Activated gamma-delta T cell treated with anti-CD3 and anti-CD28 coated beads, Interleukin-2, amount 50 U/mL, for 16 hours (primary cell): Measurements from ENCODE around the gene MMP20.

Source experiments
- DNase-seq: peaks from one replicate; pipeline ENCODE4 v3.0.0-alpha.2; 2020; ENCODE audit warnings: low read depth

Gene MMP20

GRCh38 chr11:102592634-102593581 is 32.2 kb downstream of the MMP20 start:
- no peak for DNase-seq

- DNase-seq, result no peak
These were observed 33.0 kb downstream of the MMP20 start for GRCh38 chr11:102592131-102592530.

GRCh38 chr11:102591160-102591718 is 33.9 kb downstream of the MMP20 start:
- no peak for DNase-seq

- DNase-seq, result no peak
These were observed 34.7 kb downstream of the MMP20 start for GRCh38 chr11:102590276-102591049.

GRCh38 chr11:102589047-102589459 is 36.1 kb downstream of the MMP20 start:
- DNase-seq, result no peak

- DNase-seq, result no peak
These were observed 37.4 kb downstream of the MMP20 start for GRCh38 chr11:102587722-102588121.

- DNase-seq, result no peak
These were observed 41.8 kb downstream of the MMP20 start for GRCh38 chr11:102583141-102583873.

- no peak for DNase-seq
These were observed 43.0 kb downstream of the MMP20 start for GRCh38 chr11:102582140-102582539.

- no peak for DNase-seq
These were observed 44.1 kb downstream of the MMP20 start for GRCh38 chr11:102581066-102581465.

GRCh38 chr11:102580185-102580951 is 44.8 kb downstream of the MMP20 start:
- no peak for DNase-seq

GRCh38 chr11:102577723-102578122 is 47.4 kb downstream of the MMP20 start:
- DNase-seq, result no peak

GRCh38 chr11:102577182-102577581 is 48.0 kb downstream of the MMP20 start:
- no peak for DNase-seq

GRCh38 chr11:102576350-102576749 is 48.8 kb downstream of the MMP20 start:
- no peak for DNase-seq

GRCh38 chr11:102575012-102575411 is 50.1 kb downstream of the MMP20 start:
- DNase-seq, result no peak

GRCh38 chr11:102573851-102574250 is 51.3 kb downstream of the MMP20 start:
- DNase-seq, result no peak

GRCh38 chr11:102572554-102573220 is 52.4 kb downstream of the MMP20 start:
- DNase-seq, result no peak

GRCh38 chr11:102568851-102569250 is 56.3 kb downstream of the MMP20 start:
- no peak for DNase-seq

GRCh38 chr11:102566112-102566511 is 59.0 kb downstream of the MMP20 start:
- DNase-seq, result no peak

- DNase-seq, result no peak
These were observed 61.0 kb downstream of the MMP20 start for GRCh38 chr11:102564110-102564509.

GRCh38 chr11:102561636-102562035 is 63.5 kb downstream of the MMP20 start:
- no peak for DNase-seq

GRCh38 chr11:102560555-102561011 is 64.5 kb downstream of the MMP20 start:
- DNase-seq, result no peak
